ENCODE data around the gene PKIG. TPM values are rescaled to one million over a fixed set of nuclear protein-coding genes. Genes with fewer than 3 reads are reported as not detected.

Gene PKIG
- total RNA-seq, 2 experiments from 2014 or later = 31.7 to 46.9 TPM

GRCh38 chr20:44637042-44637441 is 54.7 kb downstream of the PKIG start:
- Histone ChIP-seq H3K4me2 (ENCODE audit: low read length) (no peak overlapping the region), H4K20me1 (ENCODE audit: insufficient read depth, low read length) (no peaks in the 10 kb centered on the region), H3K9me3 (ENCODE audit: low read length) (no peaks in the 10 kb centered on the region), H3K4me3 (ENCODE audit: low read depth, low read length, poor library complexity, severe bottlenecking) (no peak overlapping the region), H3K79me2 (ENCODE audit: insufficient read depth, low read depth, low read length) (peaks cover 17% of the 10 kb centered on the region), H3K9me2 (ENCODE audit: insufficient read depth, low read length) (no peaks in the 10 kb centered on the region), H3K27ac (ENCODE audit: low read depth, low read length, poor library complexity, severe bottlenecking) (no peak overlapping the region), H3K36me3 (ENCODE audit: insufficient read depth, low read length) (peaks cover 99% of the 10 kb centered on the region), H3K4me1 (ENCODE audit: insufficient read depth, low read length, poor library complexity, severe bottlenecking) (peaks cover 13% of the 10 kb centered on the region), H2AFZ (ENCODE audit: low read length) (no peak overlapping the region)
- BruUV-seq (replicated peaks) = no TSS peak
- DNase-seq (ENCODE audit: low spot score) = no peak
- intact Hi-C loops (cut with micrococcal nuclease; ENCODE audit: unreplicated experiment) = no loop called here
- no peak for TF ChIP-seq CTCF (conservative IDR thresholded peaks at IDR 0.05; ENCODE audit: low read length)
- TF ChIP-seq EZH2phosphoT487 (IDR thresholded peaks at IDR 0.05; ENCODE audit: borderline replicate concordance, low read depth, low read length) = no peak
- POLR2A ChIA-PET = no interaction called here
- CTCF ChIA-PET (ENCODE audit: unreplicated experiment) = no interaction called here

- peaks cover 94% of the 10 kb centered on the region for H3K36me3 ChIP-seq (ENCODE audit: insufficient read depth, low read length)
- no peak overlapping the region for H3K4me2 ChIP-seq (ENCODE audit: low read length)
- H4K20me1 ChIP-seq (ENCODE audit: insufficient read depth, low read length) = no peaks in the 10 kb centered on the region
- intact Hi-C loops (cut with micrococcal nuclease; ENCODE audit: unreplicated experiment) = no loop called here
- POLR2A ChIA-PET = interaction anchor here (1.0 kb wide), 1 partner anchor 9 kb away, joined by 3 read pairs; no protein-coding TSS in a partner anchor
- no peak for DNase-seq (ENCODE audit: low spot score)
- H3K4me1 ChIP-seq (ENCODE audit: insufficient read depth, low read length, poor library complexity, severe bottlenecking) = peaks cover 20% of the 10 kb centered on the region
- BruUV-seq (replicated peaks) = no TSS peak
- CTCF ChIA-PET (ENCODE audit: unreplicated experiment) = no interaction called here
- no peak overlapping the region for H3K27ac ChIP-seq (ENCODE audit: low read depth, low read length, poor library complexity, severe bottlenecking)
- H3K9me2 ChIP-seq (ENCODE audit: insufficient read depth, low read length) = no peaks in the 10 kb centered on the region
- peaks cover 23% of the 10 kb centered on the region for H3K79me2 ChIP-seq (ENCODE audit: insufficient read depth, low read depth, low read length)
- TF ChIP-seq CTCF (conservative IDR thresholded peaks at IDR 0.05; ENCODE audit: low read length) (no peak), EZH2phosphoT487 (IDR thresholded peaks at IDR 0.05; ENCODE audit: borderline replicate concordance, low read depth, low read length) (no peak)
- no peak overlapping the region for H2AFZ ChIP-seq (ENCODE audit: low read length)
- no peak overlapping the region for H3K4me3 ChIP-seq (ENCODE audit: low read depth, low read length, poor library complexity, severe bottlenecking)
- H3K9me3 ChIP-seq (ENCODE audit: low read length) = no peaks in the 10 kb centered on the region
Measured at GRCh38 chr20:44637522-44638372, 55.4 kb downstream of the PKIG start.

- Histone ChIP-seq H3K27ac (ENCODE audit: low read depth, low read length, poor library complexity, severe bottlenecking) (peak overlapping the region; percentile 99), H3K9me2 (ENCODE audit: insufficient read depth, low read length) (no peaks in the 10 kb centered on the region), H4K20me1 (ENCODE audit: insufficient read depth, low read length) (no peaks in the 10 kb centered on the region), H3K9me3 (ENCODE audit: low read length) (no peaks in the 10 kb centered on the region), H3K79me2 (ENCODE audit: insufficient read depth, low read depth, low read length) (peaks cover 46% of the 10 kb centered on the region), H3K4me1 (ENCODE audit: insufficient read depth, low read length, poor library complexity, severe bottlenecking) (peaks cover 48% of the 10 kb centered on the region), H2AFZ (ENCODE audit: low read length) (no peak overlapping the region), H3K4me2 (ENCODE audit: low read length) (no peak overlapping the region), H3K36me3 (ENCODE audit: insufficient read depth, low read length) (peaks cover 84% of the 10 kb centered on the region), H3K4me3 (ENCODE audit: low read depth, low read length, poor library complexity, severe bottlenecking) (no peak overlapping the region)
- ChIA-PET CTCF (ENCODE audit: unreplicated experiment) (no interaction called here), POLR2A (interaction anchor here (0.7 kb wide), 2 partner anchors 9 to 1248 kb away, joined by 3 read pairs; no protein-coding TSS in a partner anchor)
- BruUV-seq (replicated peaks) = no TSS peak
- intact Hi-C loops (cut with micrococcal nuclease; ENCODE audit: unreplicated experiment) = no loop called here
- no peak for TF ChIP-seq CTCF (conservative IDR thresholded peaks at IDR 0.05; ENCODE audit: low read length)
- no peak for TF ChIP-seq EZH2phosphoT487 (IDR thresholded peaks at IDR 0.05; ENCODE audit: borderline replicate concordance, low read depth, low read length)
- DNase-seq (ENCODE audit: low spot score) = no peak
Measured at GRCh38 chr20:44640522-44640921, 58.1 kb downstream of the PKIG start.

Measured in OCI-LY7 (cell line).